ENCODE results near the gene FUT8. TPM values are rescaled to one million over a fixed set of nuclear protein-coding genes. Genes with fewer than 3 reads are reported as not detected.

Gene FUT8
- total RNA-seq, 4 donors from 2014 or later = 15.2 to 38.0 (median 20.7) TPM

DNA sequence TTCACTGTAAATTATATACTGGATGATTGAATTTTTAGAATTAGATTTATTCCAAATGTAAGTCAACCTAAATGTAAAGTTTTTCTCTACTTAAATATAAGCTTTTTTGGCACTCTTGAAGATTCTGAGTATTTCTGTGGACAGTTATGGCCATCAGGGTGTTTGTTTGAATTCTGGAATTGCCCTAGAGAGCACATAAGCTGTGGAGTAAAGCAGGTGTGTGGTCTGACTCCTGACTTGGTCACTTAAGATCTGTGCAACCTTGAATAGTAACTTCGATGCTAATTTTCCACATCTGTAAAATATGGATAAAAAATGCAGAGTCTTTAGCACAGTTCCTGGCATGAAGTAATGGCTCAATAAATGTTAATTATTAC lies 64.4 kb downstream of the FUT8 start:
- H3K4me3 ChIP-seq = no peak overlapping the region
- no peak overlapping the region for H3K27ac ChIP-seq
- no peaks in the 10 kb centered on the region for H3K4me1 ChIP-seq
- H3K27me3 ChIP-seq = no peaks in the 10 kb centered on the region
- no peak for TF ChIP-seq POLR2AphosphoS5 (IDR thresholded peaks at IDR 0.05)
- TF ChIP-seq, protein P1, sequence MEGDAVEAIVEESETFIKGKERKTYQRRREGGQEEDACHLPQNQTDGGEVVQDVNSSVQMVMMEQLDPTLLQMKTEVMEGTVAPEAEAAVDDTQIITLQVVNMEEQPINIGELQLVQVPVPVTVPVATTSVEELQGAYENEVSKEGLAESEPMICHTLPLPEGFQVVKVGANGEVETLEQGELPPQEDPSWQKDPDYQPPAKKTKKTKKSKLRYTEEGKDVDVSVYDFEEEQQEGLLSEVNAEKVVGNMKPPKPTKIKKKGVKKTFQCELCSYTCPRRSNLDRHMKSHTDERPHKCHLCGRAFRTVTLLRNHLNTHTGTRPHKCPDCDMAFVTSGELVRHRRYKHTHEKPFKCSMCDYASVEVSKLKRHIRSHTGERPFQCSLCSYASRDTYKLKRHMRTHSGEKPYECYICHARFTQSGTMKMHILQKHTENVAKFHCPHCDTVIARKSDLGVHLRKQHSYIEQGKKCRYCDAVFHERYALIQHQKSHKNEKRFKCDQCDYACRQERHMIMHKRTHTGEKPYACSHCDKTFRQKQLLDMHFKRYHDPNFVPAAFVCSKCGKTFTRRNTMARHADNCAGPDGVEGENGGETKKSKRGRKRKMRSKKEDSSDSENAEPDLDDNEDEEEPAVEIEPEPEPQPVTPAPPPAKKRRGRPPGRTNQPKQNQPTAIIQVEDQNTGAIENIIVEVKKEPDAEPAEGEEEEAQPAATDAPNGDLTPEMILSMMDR (IDR thresholded peaks at IDR 0.05) = no peak
- TF ChIP-seq POLR2A (IDR thresholded peaks at IDR 0.05) = no peak
- no peak for TF ChIP-seq EP300 (IDR thresholded peaks at IDR 0.05)
- H3K9me3 ChIP-seq = no peaks in the 10 kb centered on the region
- no peak for DNase-seq (ENCODE audit: low spot score in 2 of 2)
- H3K36me3 ChIP-seq = no peaks in the 10 kb centered on the region
- 93% methylated on average over 1 of the region's 1 CpG for WGBS

DNA sequence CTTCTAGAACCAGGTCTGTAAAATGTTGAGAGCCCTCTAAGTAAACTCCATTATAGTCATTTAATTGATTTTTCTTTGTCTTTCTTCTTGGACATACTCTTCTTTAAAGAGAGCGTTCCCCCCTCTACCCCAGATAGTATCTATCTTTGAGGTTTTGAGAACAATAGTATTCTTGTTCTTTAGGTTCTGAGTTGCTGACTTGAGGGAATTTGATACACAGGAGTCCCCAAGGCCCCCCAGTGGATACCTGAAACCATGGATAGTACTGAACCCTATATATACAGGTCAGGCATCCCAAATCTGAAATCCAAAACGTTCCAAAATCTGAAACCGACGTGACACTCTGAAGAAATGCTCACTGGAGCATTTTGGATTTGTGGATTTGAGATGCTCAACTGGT lies 65.5 kb downstream of the FUT8 start:
- WGBS = 95% methylated on average over 4 of the region's 4 CpGs
- Histone ChIP-seq H3K9me3 (no peaks in the 10 kb centered on the region), H3K27me3 (no peaks in the 10 kb centered on the region), H3K4me3 (no peak overlapping the region), H3K4me1 (no peaks in the 10 kb centered on the region), H3K36me3 (no peaks in the 10 kb centered on the region), H3K27ac (no peak overlapping the region)
- TF ChIP-seq POLR2AphosphoS5 (IDR thresholded peaks at IDR 0.05) = no peak
- TF ChIP-seq POLR2A (IDR thresholded peaks at IDR 0.05) = no peak
- TF ChIP-seq, protein P1 (IDR thresholded peaks at IDR 0.05) = no peak
- TF ChIP-seq EP300 (IDR thresholded peaks at IDR 0.05) = no peak
- DNase-seq (ENCODE audit: low spot score in 2 of 2) = no peak

DNA sequence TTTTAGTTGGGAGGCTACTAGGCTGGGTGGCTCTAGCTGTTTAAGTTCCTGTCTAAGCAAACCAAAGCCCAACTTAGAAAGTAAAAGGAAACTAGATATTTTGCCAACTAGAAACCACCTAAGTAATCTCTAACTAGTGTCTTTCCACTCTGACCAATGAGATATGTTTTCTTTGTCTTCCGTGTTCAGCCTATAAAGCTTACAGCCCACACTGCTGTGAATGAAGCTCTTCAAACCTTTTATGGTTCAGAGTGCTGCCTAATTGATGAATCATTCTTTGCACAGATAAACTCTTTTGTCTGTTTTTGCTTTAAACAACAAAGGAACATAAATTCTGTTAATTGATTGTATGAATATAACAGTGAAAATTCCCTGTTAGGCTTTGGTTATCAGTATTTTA lies 66.1 kb downstream of the FUT8 start:
- Histone ChIP-seq H3K36me3 (no peaks in the 10 kb centered on the region), H3K9me3 (no peaks in the 10 kb centered on the region), H3K27me3 (no peaks in the 10 kb centered on the region), H3K4me3 (no peak overlapping the region), H3K27ac (no peak overlapping the region), H3K4me1 (no peaks in the 10 kb centered on the region)
- DNase-seq (ENCODE audit: low spot score in 2 of 2) = no peak
- 71% methylated on average over 1 of the region's 1 CpG for WGBS
- TF ChIP-seq POLR2AphosphoS5 (IDR thresholded peaks at IDR 0.05) = no peak
- no peak for TF ChIP-seq POLR2A (IDR thresholded peaks at IDR 0.05)
- TF ChIP-seq, protein P1 (IDR thresholded peaks at IDR 0.05) = no peak

DNA sequence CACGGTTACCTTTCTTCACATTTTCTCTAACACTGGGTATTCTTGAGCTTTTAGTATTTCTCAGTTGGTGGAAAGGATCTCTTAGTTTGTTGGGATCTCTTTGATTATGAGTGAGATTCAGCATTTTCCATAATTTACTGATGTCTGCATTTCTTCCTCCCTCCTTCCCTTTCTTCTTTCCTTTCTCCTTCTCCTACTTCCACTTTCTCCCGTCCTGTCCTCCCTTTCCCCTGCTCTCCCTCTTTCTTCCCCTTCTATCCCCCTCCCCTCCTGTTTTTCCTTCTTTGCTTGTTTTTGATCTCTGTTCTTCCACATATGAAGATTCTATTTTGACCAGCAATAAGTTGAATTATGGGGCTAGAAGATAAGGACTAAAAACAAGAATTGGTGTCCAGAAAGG lies 66.9 kb downstream of the FUT8 start:
- no peaks in the 10 kb centered on the region for H3K27me3 ChIP-seq
- no peaks in the 10 kb centered on the region for H3K9me3 ChIP-seq
- H3K4me1 ChIP-seq = no peaks in the 10 kb centered on the region
- TF ChIP-seq POLR2A (IDR thresholded peaks at IDR 0.05) = no peak
- TF ChIP-seq POLR2AphosphoS5 (IDR thresholded peaks at IDR 0.05) = no peak
- TF ChIP-seq, protein P1 (IDR thresholded peaks at IDR 0.05) = no peak
- WGBS = 89% methylated on average over 2 of the region's 2 CpGs
- H3K27ac ChIP-seq = no peak overlapping the region
- no peak for DNase-seq (ENCODE audit: low spot score in 2 of 2)
- H3K36me3 ChIP-seq = no peaks in the 10 kb centered on the region
- no peak overlapping the region for H3K4me3 ChIP-seq

DNA sequence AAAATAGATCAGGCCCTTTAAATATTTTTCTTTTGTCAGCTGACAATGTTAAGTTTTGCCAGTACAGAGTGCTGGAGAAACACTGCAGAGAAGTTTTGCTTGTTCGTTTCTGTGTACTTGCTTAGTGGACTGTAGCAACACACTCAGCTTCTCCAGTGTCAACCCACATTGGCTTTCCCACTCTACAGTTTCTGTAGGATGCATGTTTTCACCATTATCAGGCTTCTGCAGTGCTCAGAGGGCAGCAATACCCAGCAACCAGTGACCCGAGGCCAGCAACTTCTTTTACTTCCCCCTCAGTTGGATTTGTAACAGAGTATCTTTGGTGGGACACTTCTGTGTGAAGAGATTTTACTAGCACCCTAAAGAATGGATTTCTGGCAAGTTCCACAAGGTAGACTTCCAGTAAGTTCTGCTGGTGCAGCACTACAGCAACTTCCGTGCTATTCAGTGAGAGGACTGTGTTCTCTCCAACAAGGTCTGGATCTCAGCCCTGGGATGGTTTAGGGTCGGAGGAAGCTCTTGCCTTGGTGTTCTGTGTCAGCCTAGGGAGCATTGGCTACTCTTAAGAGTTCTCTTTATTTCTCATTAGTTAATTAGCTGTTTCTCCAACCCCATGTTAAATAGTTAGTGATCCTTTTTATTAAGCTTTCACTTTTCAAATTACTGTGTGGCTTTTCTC lies 70.4 kb downstream of the FUT8 start:
- Histone ChIP-seq H3K36me3 (no peaks in the 10 kb centered on the region), H3K27ac (no peak overlapping the region), H3K27me3 (no peaks in the 10 kb centered on the region), H3K4me1 (no peaks in the 10 kb centered on the region), H3K9me3 (no peaks in the 10 kb centered on the region), H3K4me3 (no peak overlapping the region)
- TF ChIP-seq POLR2A (IDR thresholded peaks at IDR 0.05) = no peak
- no peak for TF ChIP-seq EP300 (IDR thresholded peaks at IDR 0.05)
- TF ChIP-seq POLR2AphosphoS5 (IDR thresholded peaks at IDR 0.05) = no peak
- TF ChIP-seq, protein P1 (IDR thresholded peaks at IDR 0.05) = no peak
- DNase-seq (ENCODE audit: low spot score in 2 of 2) = no peak
- 70% methylated on average over 4 of the region's 4 CpGs for WGBS

All from suprapubic skin (tissue), 4 donors.